Measurements from ENCODE around the gene ADAMTS16.

Gene ADAMTS16

DNA sequence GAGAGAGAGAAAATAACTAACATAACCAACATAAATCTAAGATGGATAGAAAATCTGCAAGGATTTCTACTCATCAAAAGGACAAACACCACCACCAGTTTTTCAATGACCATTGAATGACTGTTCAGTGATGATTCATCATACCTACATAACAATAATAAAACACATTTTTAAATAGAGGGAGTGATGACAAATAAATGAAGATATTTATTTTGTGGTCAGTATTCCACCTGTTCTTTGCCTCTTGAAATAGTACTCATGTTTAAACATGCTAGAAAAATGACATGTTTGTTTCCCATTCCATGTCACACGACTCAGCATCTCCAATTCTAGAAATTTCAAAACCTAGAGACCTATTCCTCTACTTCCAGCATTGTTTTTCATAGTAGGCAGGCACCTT, 34.6 kb upstream of the ADAMTS16 start:
- no peak overlapping the region for H3K4me3 ChIP-seq (ENCODE audit: low read depth, low read length)
- TF ChIP-seq, protein P1, sequence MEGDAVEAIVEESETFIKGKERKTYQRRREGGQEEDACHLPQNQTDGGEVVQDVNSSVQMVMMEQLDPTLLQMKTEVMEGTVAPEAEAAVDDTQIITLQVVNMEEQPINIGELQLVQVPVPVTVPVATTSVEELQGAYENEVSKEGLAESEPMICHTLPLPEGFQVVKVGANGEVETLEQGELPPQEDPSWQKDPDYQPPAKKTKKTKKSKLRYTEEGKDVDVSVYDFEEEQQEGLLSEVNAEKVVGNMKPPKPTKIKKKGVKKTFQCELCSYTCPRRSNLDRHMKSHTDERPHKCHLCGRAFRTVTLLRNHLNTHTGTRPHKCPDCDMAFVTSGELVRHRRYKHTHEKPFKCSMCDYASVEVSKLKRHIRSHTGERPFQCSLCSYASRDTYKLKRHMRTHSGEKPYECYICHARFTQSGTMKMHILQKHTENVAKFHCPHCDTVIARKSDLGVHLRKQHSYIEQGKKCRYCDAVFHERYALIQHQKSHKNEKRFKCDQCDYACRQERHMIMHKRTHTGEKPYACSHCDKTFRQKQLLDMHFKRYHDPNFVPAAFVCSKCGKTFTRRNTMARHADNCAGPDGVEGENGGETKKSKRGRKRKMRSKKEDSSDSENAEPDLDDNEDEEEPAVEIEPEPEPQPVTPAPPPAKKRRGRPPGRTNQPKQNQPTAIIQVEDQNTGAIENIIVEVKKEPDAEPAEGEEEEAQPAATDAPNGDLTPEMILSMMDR (IDR thresholded peaks at IDR 0.05; ENCODE audit: borderline replicate concordance, insufficient read depth, low read depth, low read length) = no peak

DNA sequence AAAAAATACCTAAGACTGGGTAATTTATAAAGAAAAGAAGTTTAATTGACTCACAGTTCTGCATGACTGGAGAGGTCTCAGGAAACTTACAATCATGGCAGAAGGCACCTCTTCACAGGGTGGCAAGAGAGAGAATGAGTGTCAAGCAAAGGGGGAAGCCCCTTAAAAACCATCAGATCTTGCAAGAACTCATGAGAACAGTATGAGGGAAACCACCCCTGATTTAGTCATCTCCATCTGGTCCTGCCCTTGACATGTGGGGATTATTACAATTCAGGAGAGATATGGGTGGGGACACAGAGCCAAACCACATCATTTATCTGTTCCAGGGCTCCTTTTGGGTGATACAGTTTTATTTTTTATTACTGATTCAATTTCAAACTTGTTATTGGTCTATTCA, 23.2 kb upstream of the ADAMTS16 start:
- TF ChIP-seq, protein P1 (IDR thresholded peaks at IDR 0.05; ENCODE audit: borderline replicate concordance, insufficient read depth, low read depth, low read length) = no peak
- H3K4me3 ChIP-seq (ENCODE audit: low read depth, low read length) = no peak overlapping the region

DNA sequence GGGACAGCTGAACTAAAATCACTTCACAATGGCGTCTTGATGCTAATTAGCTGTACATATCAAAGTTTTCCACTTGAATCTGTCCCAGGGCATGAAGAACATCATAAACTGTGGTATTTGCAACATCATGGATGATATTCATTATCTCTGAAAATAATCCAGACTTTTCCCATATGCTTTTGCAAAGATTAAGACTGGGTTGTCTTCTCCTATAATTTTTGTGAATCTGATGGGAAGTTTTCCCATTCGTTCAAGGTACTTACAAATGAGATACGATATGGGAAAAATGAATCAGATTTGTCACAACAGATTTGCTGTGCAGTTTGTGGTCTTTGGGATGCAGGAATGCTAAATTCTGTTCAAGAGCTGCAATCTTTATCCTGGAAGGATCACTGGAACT, 17.4 kb upstream of the ADAMTS16 start:
- TF ChIP-seq, protein P1 (IDR thresholded peaks at IDR 0.05; ENCODE audit: borderline replicate concordance, insufficient read depth, low read depth, low read length) = no peak
- no peak overlapping the region for H3K4me3 ChIP-seq (ENCODE audit: low read depth, low read length)

DNA sequence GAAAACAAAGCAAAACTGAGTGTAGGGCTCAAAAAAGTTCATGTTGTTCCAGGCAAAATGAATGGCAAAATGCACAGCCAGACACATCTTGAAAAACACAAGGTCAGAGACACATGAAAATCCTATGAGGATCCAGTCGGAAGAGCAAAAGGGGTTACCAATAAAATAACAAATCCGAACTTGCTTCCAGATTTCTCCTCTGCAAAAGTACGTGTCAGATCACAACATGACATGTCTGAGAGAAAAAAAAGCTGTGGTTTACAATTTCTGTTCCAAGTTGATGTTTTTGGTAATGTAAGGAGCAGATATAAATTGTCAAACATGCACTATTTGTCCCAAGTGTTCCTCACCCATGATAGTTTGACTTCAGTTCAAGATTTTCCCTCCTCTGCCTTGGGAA, 15.9 kb upstream of the ADAMTS16 start:
- TF ChIP-seq, protein P1 (IDR thresholded peaks at IDR 0.05; ENCODE audit: borderline replicate concordance, insufficient read depth, low read depth, low read length) = no peak
- no peak overlapping the region for H3K4me3 ChIP-seq (ENCODE audit: low read depth, low read length)

DNA sequence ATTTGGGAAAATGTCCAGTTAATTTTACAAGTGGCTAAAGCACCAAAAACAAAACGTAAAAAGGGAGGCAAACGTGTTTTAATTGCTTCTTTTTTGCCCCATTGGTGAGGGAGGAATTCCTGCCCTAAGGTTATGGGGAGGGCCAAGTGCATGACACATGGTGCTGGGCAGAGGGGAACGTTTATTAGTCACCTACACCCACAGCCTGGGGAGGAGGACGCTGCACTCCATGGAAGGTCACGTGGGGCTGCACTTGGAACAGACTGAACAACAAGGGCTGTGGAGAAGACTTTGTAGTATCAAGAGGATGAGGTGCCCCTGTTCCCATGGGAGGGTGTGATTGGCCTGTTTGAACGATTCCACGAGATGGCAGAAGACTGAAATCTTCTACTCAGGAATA, 13.7 kb upstream of the ADAMTS16 start:
- TF ChIP-seq, protein P1 (IDR thresholded peaks at IDR 0.05; ENCODE audit: borderline replicate concordance, insufficient read depth, low read depth, low read length) = no peak
- H3K4me3 ChIP-seq (ENCODE audit: low read depth, low read length) = no peak overlapping the region

DNA sequence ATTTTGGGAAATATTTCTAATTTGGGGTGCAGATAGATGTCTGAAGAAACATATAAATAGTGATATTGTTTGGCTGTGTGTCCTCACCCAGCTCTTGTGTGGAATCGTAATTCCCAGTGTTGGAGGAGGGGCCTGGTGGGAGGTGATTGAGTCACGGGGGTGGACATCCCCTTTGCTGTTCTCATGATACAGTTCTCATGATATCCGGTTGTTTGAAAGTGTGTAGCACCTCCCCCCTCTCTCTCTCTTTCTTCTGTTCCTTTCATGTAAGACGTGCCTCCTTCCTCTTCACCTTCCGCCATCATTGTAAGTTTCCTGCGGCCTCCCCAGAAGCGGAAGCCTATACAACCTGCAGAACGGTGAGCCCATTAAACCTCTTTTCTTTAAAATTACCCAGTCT, 11.4 kb upstream of the ADAMTS16 start:
- TF ChIP-seq, protein P1 (IDR thresholded peaks at IDR 0.05; ENCODE audit: borderline replicate concordance, insufficient read depth, low read depth, low read length) = no peak
- H3K4me3 ChIP-seq (ENCODE audit: low read depth, low read length) = no peak overlapping the region

DNA sequence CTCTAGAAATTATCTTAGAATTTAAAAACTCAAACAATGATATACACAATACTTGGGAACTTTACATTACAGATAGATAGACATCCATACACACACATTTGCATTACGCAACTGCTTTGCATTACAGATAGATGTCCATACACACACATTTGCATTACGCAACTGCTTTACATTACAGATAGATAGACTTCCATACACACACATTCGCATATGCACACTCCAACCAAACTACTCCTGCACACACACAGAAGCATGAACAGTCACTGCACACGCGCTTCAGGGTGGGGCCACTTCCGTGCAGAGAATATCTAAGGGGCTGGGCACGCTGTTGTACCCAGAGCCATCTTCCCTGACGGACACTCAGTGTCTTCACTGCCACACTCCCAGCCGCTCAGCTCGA, 7.9 kb upstream of the ADAMTS16 start:
- TF ChIP-seq, protein P1 (IDR thresholded peaks at IDR 0.05; ENCODE audit: borderline replicate concordance, insufficient read depth, low read depth, low read length) = no peak

More for the DNA sequence above, 7.9 kb upstream of the ADAMTS16 start:
- H3K4me3 ChIP-seq (ENCODE audit: low read depth, low read length) = no peak overlapping the region

Data from GM12875 (cell line).